ENCODE results near the gene CLIP2. TPM values are rescaled to one million over a fixed set of nuclear protein-coding genes. Genes with fewer than 3 reads are reported as not detected.
"Not testable (repeated sequence)": the region's sequence is repeated elsewhere in the genome, so short reads cannot be mapped to it uniquely, and the experiment has no call there.

Gene CLIP2
- total RNA-seq, 1 donor = 70.9 TPM

GRCh38 chr7:74409571-74409970 lies 120.4 kb downstream of the CLIP2 start:
- TF ChIP-seq CTCF (IDR thresholded peaks at IDR 0.05; ENCODE audit: extremely low read depth, low read depth, low read length) = no peak
- no peak overlapping the region for H2AFZ ChIP-seq (ENCODE audit: low read length)
- no peaks in the 10 kb centered on the region for H3K4me1 ChIP-seq (ENCODE audit: insufficient read depth, low read length)
- no peak for DNase-seq (ENCODE audit: insufficient read length, low spot score, missing footprints)
- H3K9me3 ChIP-seq (ENCODE audit: low read depth, low read length) = no peaks in the 10 kb centered on the region
- no peaks in the 10 kb centered on the region for H3K27me3 ChIP-seq (ENCODE audit: insufficient read depth, low read length)
- H4K20me1 ChIP-seq (ENCODE audit: insufficient read depth, low read length) = no peaks in the 10 kb centered on the region
- H3K4me3 ChIP-seq (ENCODE audit: insufficient read depth, low read length) = no peak overlapping the region
- H3K79me2 ChIP-seq (ENCODE audit: insufficient read depth, low read length) = no peaks in the 10 kb centered on the region
- H3K36me3 ChIP-seq (ENCODE audit: insufficient read depth, low read length) = peaks cover 7% of the 10 kb centered on the region
- no peak overlapping the region for H3K4me2 ChIP-seq (ENCODE audit: insufficient read depth, low read length)
- H3K27ac ChIP-seq (ENCODE audit: low read depth, low read length) = no peak overlapping the region

DNA sequence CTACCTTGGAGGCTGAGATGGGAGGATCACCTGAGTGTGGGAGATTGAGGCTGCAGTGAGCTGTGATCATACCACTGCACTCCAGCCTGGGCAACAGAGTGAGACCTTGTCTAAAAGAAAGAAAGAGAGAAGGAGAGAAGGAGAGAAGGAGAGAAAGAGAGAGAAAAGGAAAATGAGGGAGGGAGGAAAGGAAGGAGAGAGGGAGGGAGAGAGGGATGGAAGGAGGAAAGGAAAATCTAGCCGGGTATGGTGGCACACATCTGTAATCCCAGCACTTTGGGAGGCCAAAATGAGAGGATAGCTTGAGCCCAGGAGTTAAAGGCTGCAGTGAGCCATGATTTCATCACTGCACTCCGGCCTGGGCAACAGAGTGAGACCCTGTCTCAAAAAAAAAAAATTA lies 121.6 kb downstream of the CLIP2 start:
- H3K4me3 ChIP-seq (ENCODE audit: insufficient read depth, low read length) = no peak overlapping the region
- no peak for TF ChIP-seq CTCF (IDR thresholded peaks at IDR 0.05; ENCODE audit: extremely low read depth, low read depth, low read length)
- no peaks in the 10 kb centered on the region for H3K4me1 ChIP-seq (ENCODE audit: insufficient read depth, low read length)
- no peaks in the 10 kb centered on the region for H4K20me1 ChIP-seq (ENCODE audit: insufficient read depth, low read length)
- H3K79me2 ChIP-seq (ENCODE audit: insufficient read depth, low read length) = no peaks in the 10 kb centered on the region
- no peak overlapping the region for H3K4me2 ChIP-seq (ENCODE audit: insufficient read depth, low read length)
- H3K36me3 ChIP-seq (ENCODE audit: insufficient read depth, low read length) = no peaks in the 10 kb centered on the region
- no peaks in the 10 kb centered on the region for H3K9me3 ChIP-seq (ENCODE audit: low read depth, low read length)
- H3K27me3 ChIP-seq (ENCODE audit: insufficient read depth, low read length) = no peaks in the 10 kb centered on the region
- H2AFZ ChIP-seq (ENCODE audit: low read length) = no peak overlapping the region
- no peak for DNase-seq (ENCODE audit: insufficient read length, low spot score, missing footprints)
- H3K27ac ChIP-seq (ENCODE audit: low read depth, low read length) = no peak overlapping the region

DNA sequence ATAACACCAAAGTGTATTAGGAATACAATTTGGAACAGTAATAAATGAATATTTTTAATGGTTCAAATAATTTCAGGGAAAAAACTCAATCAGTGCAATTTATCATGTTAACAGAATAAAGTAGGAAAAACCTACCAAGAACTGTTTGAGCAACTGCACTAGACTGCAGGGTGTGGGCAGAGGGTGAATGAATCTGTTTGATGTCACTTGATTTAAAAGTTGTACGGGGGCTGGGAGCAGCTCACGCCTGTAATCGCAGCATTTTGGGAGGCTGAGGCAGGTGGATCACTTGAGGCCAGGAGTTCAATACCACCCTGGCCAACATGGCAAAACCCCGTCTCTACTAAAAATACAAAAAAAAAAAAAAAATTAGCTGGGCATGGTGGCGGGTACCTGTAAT lies 122.4 kb downstream of the CLIP2 start:
- H3K27me3 ChIP-seq (ENCODE audit: insufficient read depth, low read length); DNase-seq (ENCODE audit: insufficient read length, low spot score, missing footprints); H3K4me1 ChIP-seq (ENCODE audit: insufficient read depth, low read length); H4K20me1 ChIP-seq (ENCODE audit: insufficient read depth, low read length); H2AFZ ChIP-seq (ENCODE audit: low read length); H3K4me3 ChIP-seq (ENCODE audit: insufficient read depth, low read length); H3K36me3 ChIP-seq (ENCODE audit: insufficient read depth, low read length); H3K79me2 ChIP-seq (ENCODE audit: insufficient read depth, low read length); H3K27ac ChIP-seq (ENCODE audit: low read depth, low read length); H3K9me3 ChIP-seq (ENCODE audit: low read depth, low read length); H3K4me2 ChIP-seq (ENCODE audit: insufficient read depth, low read length): not testable (repeated sequence)

GRCh38 chr7:74412056-74412455 lies 122.8 kb downstream of the CLIP2 start:
- Histone ChIP-seq H3K9me3 (ENCODE audit: low read depth, low read length) (no peaks in the 10 kb centered on the region), H3K4me3 (ENCODE audit: insufficient read depth, low read length) (no peak overlapping the region), H3K79me2 (ENCODE audit: insufficient read depth, low read length) (no peaks in the 10 kb centered on the region), H3K36me3 (ENCODE audit: insufficient read depth, low read length) (no peaks in the 10 kb centered on the region), H3K4me2 (ENCODE audit: insufficient read depth, low read length) (no peak overlapping the region), H2AFZ (ENCODE audit: low read length) (no peak overlapping the region), H3K4me1 (ENCODE audit: insufficient read depth, low read length) (no peaks in the 10 kb centered on the region), H4K20me1 (ENCODE audit: insufficient read depth, low read length) (no peaks in the 10 kb centered on the region), H3K27me3 (ENCODE audit: insufficient read depth, low read length) (no peaks in the 10 kb centered on the region), H3K27ac (ENCODE audit: low read depth, low read length) (no peak overlapping the region)
- no peak for TF ChIP-seq CTCF (IDR thresholded peaks at IDR 0.05; ENCODE audit: extremely low read depth, low read depth, low read length)
- no peak for DNase-seq (ENCODE audit: insufficient read length, low spot score, missing footprints)

- no peaks in the 10 kb centered on the region for H4K20me1 ChIP-seq (ENCODE audit: insufficient read depth, low read length)
- no peak overlapping the region for H3K27ac ChIP-seq (ENCODE audit: low read depth, low read length)
- no peak overlapping the region for H3K4me3 ChIP-seq (ENCODE audit: insufficient read depth, low read length)
- H3K27me3 ChIP-seq (ENCODE audit: insufficient read depth, low read length) = no peaks in the 10 kb centered on the region
- no peak for DNase-seq (ENCODE audit: insufficient read length, low spot score, missing footprints)
- no peaks in the 10 kb centered on the region for H3K79me2 ChIP-seq (ENCODE audit: insufficient read depth, low read length)
- H3K4me1 ChIP-seq (ENCODE audit: insufficient read depth, low read length) = no peaks in the 10 kb centered on the region
- H3K36me3 ChIP-seq (ENCODE audit: insufficient read depth, low read length) = no peaks in the 10 kb centered on the region
- no peak for TF ChIP-seq CTCF (IDR thresholded peaks at IDR 0.05; ENCODE audit: extremely low read depth, low read depth, low read length)
- no peaks in the 10 kb centered on the region for H3K9me3 ChIP-seq (ENCODE audit: low read depth, low read length)
- no peak overlapping the region for H2AFZ ChIP-seq (ENCODE audit: low read length)
- H3K4me2 ChIP-seq (ENCODE audit: insufficient read depth, low read length) = no peak overlapping the region
Measured at GRCh38 chr7:74412603-74413002, 123.4 kb downstream of the CLIP2 start.

- not testable (repeated sequence) for H3K27ac ChIP-seq (ENCODE audit: low read depth, low read length); H2AFZ ChIP-seq (ENCODE audit: low read length); H3K79me2 ChIP-seq (ENCODE audit: insufficient read depth, low read length); H3K27me3 ChIP-seq (ENCODE audit: insufficient read depth, low read length); H3K4me3 ChIP-seq (ENCODE audit: insufficient read depth, low read length); H3K4me2 ChIP-seq (ENCODE audit: insufficient read depth, low read length); H4K20me1 ChIP-seq (ENCODE audit: insufficient read depth, low read length); H3K4me1 ChIP-seq (ENCODE audit: insufficient read depth, low read length); H3K9me3 ChIP-seq (ENCODE audit: low read depth, low read length); H3K36me3 ChIP-seq (ENCODE audit: insufficient read depth, low read length)
- peak; percentile 43 for DNase-seq (ENCODE audit: insufficient read length, low spot score, missing footprints)
Measured at GRCh38 chr7:74414595-74415333, 125.6 kb downstream of the CLIP2 start.
